ENCODE measurements around the gene CR1.
A peak's percentile ranks its signal among the peaks of the same experiment; 100 is the strongest.

Gene CR1

DNA sequence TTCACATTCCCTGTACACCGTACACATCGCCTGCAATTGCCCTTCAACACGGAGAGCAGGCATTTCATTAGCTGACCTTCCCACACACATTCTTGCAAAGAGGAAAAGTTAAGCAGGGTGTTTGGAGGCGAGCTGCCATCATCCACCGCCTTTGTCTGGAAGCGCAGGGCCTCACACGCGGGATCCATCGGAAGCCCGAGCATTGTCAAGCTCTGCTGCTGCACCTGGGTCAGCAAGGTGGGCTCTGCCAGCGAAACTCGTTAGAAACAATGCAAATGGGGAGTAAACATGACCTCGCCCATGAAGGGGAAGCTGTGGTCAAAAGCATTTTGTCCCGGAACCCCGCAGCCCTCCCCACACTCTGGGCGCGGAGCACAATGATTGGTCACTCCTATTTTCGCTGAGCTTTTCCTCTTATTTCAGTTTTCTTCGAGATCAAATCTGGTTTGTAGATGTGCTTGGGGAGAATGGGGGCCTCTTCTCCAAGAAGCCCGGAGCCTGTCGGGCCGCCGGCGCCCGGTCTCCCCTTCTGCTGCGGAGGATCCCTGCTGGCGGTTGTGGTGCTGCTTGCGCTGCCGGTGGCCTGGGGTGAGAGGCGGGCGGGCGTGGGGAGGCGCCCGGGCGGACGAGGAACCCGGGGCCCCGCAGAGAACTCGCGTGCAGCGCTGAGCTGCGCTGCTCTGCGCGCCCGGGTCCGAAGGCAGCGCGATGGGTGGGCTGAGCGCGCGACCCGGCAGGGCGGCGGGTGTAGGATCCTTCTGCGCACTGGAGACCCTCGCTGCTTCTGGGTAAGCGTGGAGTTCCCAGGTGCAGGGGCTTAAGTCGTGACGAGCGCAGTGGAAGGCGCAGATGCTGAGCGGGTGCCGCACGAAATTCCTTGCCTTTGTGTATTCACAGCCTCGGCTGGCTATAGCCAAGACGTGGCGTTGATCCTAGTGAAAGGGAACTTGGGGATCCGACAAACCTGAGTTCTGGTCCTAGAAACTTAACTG, at the start of gene CR1:
Gene CR1 (plus strand): TSS at position 357 of the 992 bp plus-strand sequence. CDS start 111 bp downstream, at position 468.
- peak within 1 kb of the TSS; percentile 78 for H3K4me3 Mint-ChIP-seq
- peaks cover 20% of the 10 kb centered on the region for H3K4me1 Mint-ChIP-seq (ENCODE audit: low read depth)
- H3K36me3 Mint-ChIP-seq = no peaks in the 10 kb centered on the region
- H3K27me3 Mint-ChIP-seq = peaks cover 9% of the 10 kb centered on the region
- H3K27ac Mint-ChIP-seq = no peak within 1 kb of the TSS
- H3K9me3 Mint-ChIP-seq (ENCODE audit: low read depth) = no peaks in the 10 kb centered on the region

DNA sequence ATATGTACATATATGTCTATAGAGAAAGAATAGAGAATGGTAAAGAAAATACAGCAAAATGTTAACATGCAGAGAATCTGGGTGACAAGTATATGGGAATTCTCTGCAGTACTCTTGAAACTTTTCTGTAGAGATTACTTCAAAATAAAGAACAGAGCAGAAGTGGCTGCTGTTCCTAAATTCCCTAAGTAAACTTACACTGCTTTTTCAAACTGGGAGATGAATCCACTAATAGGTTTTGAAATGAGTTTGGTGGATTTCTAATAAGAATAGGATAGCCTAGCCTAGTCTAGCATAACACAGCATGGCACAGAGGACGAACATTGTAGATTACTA, 42.3 kb upstream of the CR1 start:
- peaks cover 13% of the 10 kb centered on the region for H3K27me3 Mint-ChIP-seq
- H3K9me3 Mint-ChIP-seq (ENCODE audit: low read depth) = no peaks in the 10 kb centered on the region
- no peaks in the 10 kb centered on the region for H3K36me3 Mint-ChIP-seq
- H3K27ac Mint-ChIP-seq = peak overlapping the region; percentile 41
- peak overlapping the region; percentile 80 for H3K4me3 Mint-ChIP-seq
- H3K4me1 Mint-ChIP-seq (ENCODE audit: low read depth) = peaks cover 14% of the 10 kb centered on the region

DNA sequence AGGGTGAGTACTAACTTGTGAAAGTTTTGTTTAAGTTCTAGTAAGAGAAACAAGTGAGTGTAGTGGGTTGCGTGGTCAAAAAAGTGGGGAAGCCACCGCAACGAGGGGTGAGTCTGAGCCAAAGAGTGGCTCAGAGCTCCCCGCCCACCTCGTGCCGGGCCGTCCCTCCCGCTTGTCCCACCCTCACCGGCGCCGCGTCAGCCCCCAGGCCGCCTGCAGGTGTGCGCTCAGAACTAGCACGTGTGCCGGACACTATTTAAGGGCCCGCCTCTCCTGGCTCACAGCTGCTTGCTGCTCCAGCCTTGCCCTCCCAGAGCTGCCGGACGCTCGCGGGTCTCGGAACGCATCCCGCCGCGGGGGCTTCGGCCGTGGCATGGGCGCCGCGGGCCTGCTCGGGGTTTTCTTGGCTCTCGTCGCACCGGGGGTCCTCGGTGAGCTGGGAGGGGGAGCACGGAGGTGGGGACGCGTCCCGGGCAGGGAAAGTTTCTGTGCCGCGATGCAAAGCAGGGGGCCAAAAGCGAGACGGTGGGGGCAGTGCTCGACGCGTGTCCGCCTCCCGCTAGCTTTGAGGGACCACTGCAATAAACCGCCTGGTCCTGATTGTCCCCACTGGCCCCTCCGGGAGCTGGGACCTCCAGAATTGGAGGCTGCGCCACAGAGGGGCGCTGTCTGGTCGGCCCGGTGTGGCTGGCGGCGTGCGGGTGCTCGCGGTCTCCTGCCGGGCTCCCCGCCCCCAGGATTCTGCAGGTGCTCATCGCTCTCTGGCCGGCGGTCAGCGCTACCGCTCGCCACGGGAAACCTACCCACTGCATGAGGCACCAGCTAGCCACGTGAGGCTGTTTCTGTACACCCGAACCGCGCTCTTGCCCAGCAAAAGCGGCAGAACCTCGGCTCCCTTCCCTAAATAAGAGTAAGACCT, 41.7 kb upstream of the CR1 start, which contains the start of gene CR2:
Gene CR2 (plus strand): TSS at position 283 of the 919 bp plus-strand sequence. CDS start 91 bp downstream, at position 374.
- H3K36me3 Mint-ChIP-seq = no peaks in the 10 kb centered on the region
- H3K27me3 Mint-ChIP-seq = peaks cover 13% of the 10 kb centered on the region
- peak within 1 kb of the TSS; percentile 80 for H3K4me3 Mint-ChIP-seq
- peaks cover 14% of the 10 kb centered on the region for H3K4me1 Mint-ChIP-seq (ENCODE audit: low read depth)
- no peaks in the 10 kb centered on the region for H3K9me3 Mint-ChIP-seq (ENCODE audit: low read depth)
- peak within 1 kb of the TSS; percentile 41 for H3K27ac Mint-ChIP-seq

GRCh38 chr1:207455183-207455754, 40.7 kb upstream of the CR1 start:
- H3K9me3 Mint-ChIP-seq (ENCODE audit: low read depth) = no peaks in the 10 kb centered on the region
- H3K27me3 Mint-ChIP-seq = peaks cover 13% of the 10 kb centered on the region
- H3K4me1 Mint-ChIP-seq (ENCODE audit: low read depth) = peaks cover 14% of the 10 kb centered on the region
- no peaks in the 10 kb centered on the region for H3K36me3 Mint-ChIP-seq
- peak overlapping the region; percentile 80 for H3K4me3 Mint-ChIP-seq
- peak overlapping the region; percentile 22 for H3K27ac Mint-ChIP-seq

DNA sequence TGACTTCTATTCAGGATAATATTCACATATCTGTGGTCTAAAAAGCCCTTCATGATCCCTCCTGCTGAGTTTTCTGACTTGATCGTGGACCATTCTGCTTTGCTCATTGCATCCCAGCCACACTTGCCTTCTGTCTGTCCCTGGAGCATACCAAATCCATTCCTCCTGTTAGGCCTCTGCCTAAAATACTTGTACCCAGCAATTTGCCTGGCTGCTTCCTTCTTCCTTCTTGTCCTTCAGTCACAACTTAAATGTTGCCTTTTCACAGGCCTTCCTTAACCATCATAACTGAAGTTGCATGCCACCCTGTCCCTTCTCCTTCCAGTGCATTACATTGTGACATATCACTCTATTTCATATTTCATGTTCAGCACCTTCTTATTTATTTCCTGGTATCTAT, 37.5 kb upstream of the CR1 start:
- no peaks in the 10 kb centered on the region for H3K36me3 Mint-ChIP-seq

DNA sequence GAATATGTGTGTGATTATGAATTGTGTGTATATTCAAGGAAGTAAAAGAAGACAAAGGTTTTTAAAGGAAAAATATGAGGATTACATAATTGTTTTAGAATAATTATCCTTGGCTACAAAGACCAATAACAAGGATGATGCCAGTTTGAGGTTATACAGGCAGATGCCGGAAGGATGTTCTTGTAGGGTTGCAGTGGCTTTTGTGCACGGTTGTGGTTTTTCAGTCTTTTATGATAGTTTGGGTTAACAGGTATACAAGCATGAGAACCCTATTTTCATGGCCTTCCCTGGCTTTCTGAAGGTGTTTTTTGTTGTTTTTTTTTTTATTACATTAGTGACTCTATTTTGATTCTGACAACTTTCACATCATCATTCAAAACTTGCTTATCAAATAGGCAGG, 36.9 kb upstream of the CR1 start:
- Mint-ChIP-seq H3K4me3 (no peak overlapping the region), H3K4me1 (ENCODE audit: low read depth) (peaks cover 10% of the 10 kb centered on the region), H3K36me3 (no peaks in the 10 kb centered on the region), H3K27ac (no peak overlapping the region), H3K9me3 (ENCODE audit: low read depth) (no peaks in the 10 kb centered on the region), H3K27me3 (peaks cover 5% of the 10 kb centered on the region)

More for the DNA sequence above, 37.5 kb upstream of the CR1 start:
- Mint-ChIP-seq H3K4me1 (ENCODE audit: low read depth) (peaks cover 14% of the 10 kb centered on the region), H3K27me3 (peaks cover 7% of the 10 kb centered on the region), H3K27ac (no peak overlapping the region), H3K4me3 (no peak overlapping the region), H3K9me3 (ENCODE audit: low read depth) (no peaks in the 10 kb centered on the region)

DNA sequence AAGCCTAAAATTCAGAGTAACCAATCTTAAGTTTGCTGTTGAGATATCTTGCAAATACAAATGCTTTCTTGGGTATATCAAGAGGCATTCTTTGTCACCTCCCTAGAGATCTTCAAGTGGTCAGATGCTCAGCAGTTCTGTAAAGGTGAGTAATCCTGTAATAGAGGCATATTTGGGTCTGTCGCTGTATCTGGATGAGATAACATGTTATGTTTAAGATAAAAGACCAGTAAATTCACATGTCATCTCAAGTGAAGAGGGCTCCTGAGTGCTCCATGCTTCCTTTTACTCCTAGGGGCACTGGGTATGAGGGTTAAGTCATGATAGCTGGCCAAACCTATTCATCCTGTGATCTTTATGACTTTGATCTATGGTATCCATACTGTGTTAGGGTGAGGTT, 34.3 kb upstream of the CR1 start:
- Mint-ChIP-seq H3K4me1 (ENCODE audit: low read depth) (peaks cover 6% of the 10 kb centered on the region), H3K9me3 (ENCODE audit: low read depth) (no peaks in the 10 kb centered on the region), H3K36me3 (no peaks in the 10 kb centered on the region), H3K27me3 (no peaks in the 10 kb centered on the region), H3K27ac (no peak overlapping the region), H3K4me3 (no peak overlapping the region)

DNA sequence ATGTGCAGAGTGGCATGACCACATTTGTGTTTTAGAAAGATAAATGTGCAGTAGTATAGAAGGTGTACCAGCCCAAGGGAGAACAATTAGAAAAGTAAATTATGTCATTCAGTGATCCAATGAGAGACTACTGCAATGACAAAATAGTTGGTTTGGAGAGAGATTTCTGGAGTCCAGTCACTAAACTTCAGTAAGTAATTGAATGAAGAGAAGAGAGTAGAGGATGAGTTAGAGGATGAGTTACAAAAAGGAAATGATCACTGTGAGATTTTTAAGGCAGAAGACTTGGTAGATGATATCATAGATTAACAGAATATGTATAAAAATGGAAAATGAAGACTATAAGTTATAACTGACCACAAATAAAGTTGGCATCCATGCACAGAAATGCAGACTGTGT, 33.4 kb upstream of the CR1 start:
- no peak overlapping the region for H3K4me3 Mint-ChIP-seq
- peaks cover 11% of the 10 kb centered on the region for H3K4me1 Mint-ChIP-seq (ENCODE audit: low read depth)
- H3K27ac Mint-ChIP-seq = peak overlapping the region; percentile 9
- peaks cover 4% of the 10 kb centered on the region for H3K36me3 Mint-ChIP-seq
- H3K27me3 Mint-ChIP-seq = no peaks in the 10 kb centered on the region
- H3K9me3 Mint-ChIP-seq (ENCODE audit: low read depth) = no peaks in the 10 kb centered on the region

DNA sequence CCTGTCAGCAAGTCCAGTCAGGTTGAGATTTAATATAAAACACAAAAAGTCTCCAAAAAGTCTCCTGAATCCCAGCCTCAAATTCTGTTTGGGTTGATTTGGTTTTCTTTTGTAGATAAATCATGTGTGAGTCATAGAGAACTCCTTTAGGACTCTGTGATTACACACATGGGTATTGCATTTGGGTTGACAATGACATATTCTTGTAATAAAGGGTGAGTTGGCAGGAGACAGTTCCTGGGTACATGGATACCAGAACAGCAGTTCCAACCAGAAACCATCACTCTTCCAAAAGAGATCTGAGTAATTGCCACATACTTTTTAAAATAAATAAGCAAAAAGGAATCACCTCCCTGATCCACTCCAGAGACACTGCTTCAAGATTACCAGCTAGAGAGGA, 32.9 kb upstream of the CR1 start:
- H3K36me3 Mint-ChIP-seq = peaks cover 5% of the 10 kb centered on the region
- no peaks in the 10 kb centered on the region for H3K9me3 Mint-ChIP-seq (ENCODE audit: low read depth)
- no peaks in the 10 kb centered on the region for H3K27me3 Mint-ChIP-seq
- H3K4me3 Mint-ChIP-seq = peak overlapping the region; percentile 22
- H3K4me1 Mint-ChIP-seq (ENCODE audit: low read depth) = peaks cover 11% of the 10 kb centered on the region
- peak overlapping the region; percentile 18 for H3K27ac Mint-ChIP-seq

GRCh38 chr1:207463571-207463970, 32.4 kb upstream of the CR1 start:
- Mint-ChIP-seq H3K27ac (peak overlapping the region; percentile 18), H3K4me3 (peak overlapping the region; percentile 45), H3K4me1 (ENCODE audit: low read depth) (peaks cover 11% of the 10 kb centered on the region), H3K9me3 (ENCODE audit: low read depth) (no peaks in the 10 kb centered on the region), H3K27me3 (no peaks in the 10 kb centered on the region), H3K36me3 (peaks cover 5% of the 10 kb centered on the region)

DNA sequence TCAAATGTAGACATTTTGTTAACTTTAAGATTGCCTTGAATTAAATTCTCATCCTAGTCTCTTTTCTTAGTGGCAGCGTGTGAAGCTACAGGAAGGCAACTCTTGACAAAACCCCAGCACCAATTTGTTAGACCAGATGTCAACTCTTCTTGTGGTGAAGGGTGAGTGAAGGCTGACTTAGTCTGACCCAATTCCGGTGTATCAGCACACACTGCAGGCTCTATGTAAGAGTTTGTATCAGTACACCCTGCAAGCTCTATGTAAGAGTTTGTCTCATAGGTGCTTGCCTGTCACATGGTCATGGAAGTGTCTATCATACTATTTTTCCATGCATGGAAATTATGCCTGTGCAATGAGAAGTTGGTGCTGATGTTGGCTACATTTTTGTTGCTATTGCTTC, 25.0 kb upstream of the CR1 start:
- H3K4me3 Mint-ChIP-seq = no peak overlapping the region
- H3K4me1 Mint-ChIP-seq (ENCODE audit: low read depth) = peaks cover 25% of the 10 kb centered on the region
- no peaks in the 10 kb centered on the region for H3K27me3 Mint-ChIP-seq
- H3K36me3 Mint-ChIP-seq = peaks cover 5% of the 10 kb centered on the region
- no peaks in the 10 kb centered on the region for H3K9me3 Mint-ChIP-seq (ENCODE audit: low read depth)
- H3K27ac Mint-ChIP-seq = peak overlapping the region; percentile 24

DNA sequence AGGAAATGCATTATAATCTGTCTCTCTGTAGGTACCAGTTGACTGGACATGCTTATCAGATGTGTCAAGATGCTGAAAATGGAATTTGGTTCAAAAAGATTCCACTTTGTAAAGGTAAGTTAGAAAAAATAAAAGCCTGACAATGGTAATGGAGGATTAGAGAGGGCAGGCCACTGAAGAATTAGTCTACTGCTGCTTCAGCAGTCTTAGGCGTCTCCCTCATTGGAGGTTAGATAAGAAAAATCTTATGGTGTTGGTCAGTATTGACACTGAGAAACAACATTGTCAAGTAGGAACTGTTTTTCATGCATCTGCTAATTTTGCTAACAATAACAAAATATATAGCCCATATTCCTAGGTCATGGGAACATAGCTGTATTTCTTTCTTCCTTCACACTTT, 21.7 kb upstream of the CR1 start:
- H3K4me1 Mint-ChIP-seq (ENCODE audit: low read depth) = peaks cover 17% of the 10 kb centered on the region
- H3K27me3 Mint-ChIP-seq = peaks cover 2% of the 10 kb centered on the region
- H3K36me3 Mint-ChIP-seq = peaks cover 2% of the 10 kb centered on the region
- H3K27ac Mint-ChIP-seq = no peak overlapping the region
- H3K9me3 Mint-ChIP-seq (ENCODE audit: low read depth) = no peaks in the 10 kb centered on the region
- no peak overlapping the region for H3K4me3 Mint-ChIP-seq

- Mint-ChIP-seq H3K4me1 (ENCODE audit: low read depth) (no peaks in the 10 kb centered on the region), H3K4me3 (no peak overlapping the region), H3K9me3 (ENCODE audit: low read depth) (no peaks in the 10 kb centered on the region), H3K27me3 (no peaks in the 10 kb centered on the region), H3K27ac (no peak overlapping the region), H3K36me3 (no peaks in the 10 kb centered on the region)
Observed at GRCh38 chr1:207486198-207486597, 9.8 kb upstream of the CR1 start.

DNA sequence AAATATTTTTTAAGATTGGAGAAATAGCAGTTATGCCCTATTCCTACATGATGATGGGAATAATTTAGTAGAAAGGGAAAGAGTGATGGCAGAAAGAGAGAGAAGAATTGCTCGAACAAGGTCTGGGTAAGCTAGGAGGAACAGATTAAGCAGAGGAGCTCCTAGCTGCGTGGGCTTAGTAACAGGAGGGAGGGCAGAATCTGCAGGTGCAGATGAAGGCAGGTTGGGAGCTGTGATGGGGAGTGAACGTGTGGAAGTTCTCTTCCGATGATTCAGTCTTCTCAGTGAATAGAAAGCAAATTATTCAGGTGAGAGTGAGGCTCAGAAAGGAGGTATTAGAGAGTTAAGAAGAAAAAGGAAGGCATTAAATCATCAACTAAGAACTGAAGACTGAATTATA, 8.3 kb upstream of the CR1 start:
- Mint-ChIP-seq H3K27me3 (no peaks in the 10 kb centered on the region), H3K9me3 (ENCODE audit: low read depth) (no peaks in the 10 kb centered on the region), H3K36me3 (no peaks in the 10 kb centered on the region), H3K4me3 (no peak overlapping the region), H3K4me1 (ENCODE audit: low read depth) (no peaks in the 10 kb centered on the region), H3K27ac (no peak overlapping the region)

- Mint-ChIP-seq H3K36me3 (no peaks in the 10 kb centered on the region), H3K27me3 (peaks cover 9% of the 10 kb centered on the region), H3K4me3 (no peak overlapping the region), H3K27ac (no peak overlapping the region), H3K9me3 (ENCODE audit: low read depth) (no peaks in the 10 kb centered on the region), H3K4me1 (ENCODE audit: low read depth) (peaks cover 12% of the 10 kb centered on the region)
Observed at GRCh38 chr1:207493212-207493611, 2.7 kb upstream of the CR1 start.
